Lung (tissue), 12 donors: ENCODE results near the gene FAM118A. TPM values are rescaled to one million over a fixed set of nuclear protein-coding genes. Genes with fewer than 3 reads are reported as not detected.

Source experiments
- ATAC-seq: fragments of 200-7000 bp; cut with Tn5 transposase; one replicate; pipeline ENCODE4 v1.9.1; 2020; ENCODE audit warnings: moderate number of reproducible peaks; ENCODE audit not compliant: insufficient read depth, low FRiP score
- DNase-seq, 3 donors: peaks; one replicate each; pipeline ENCODE4 v3.0.0-alpha.2; 2013 to 2017
- H3K27ac ChIP-seq, 2 donors: one replicate each; pipeline ENCODE4 v1.5.1; 2013; ENCODE audit warnings: mild to moderate bottlenecking in 2 of 2, moderate library complexity in 2 of 2, control low read depth in 1 of 2, inconsistent platforms in 1 of 2, low read depth in 1 of 2, low read length in 1 of 2
- H3K27me3 ChIP-seq, 3 donors: one replicate each; pipeline ENCODE4 v1.5.1; 2013; ENCODE audit warnings: low read length in 2 of 3; ENCODE audit not compliant: control insufficient read depth in 3 of 3, insufficient read depth in 3 of 3
- H3K36me3 ChIP-seq, 4 donors: one replicate each; pipeline ENCODE4 v1.5.1; 2013; ENCODE audit warnings: low read length in 4 of 4, mild to moderate bottlenecking in 1 of 4, moderate library complexity in 1 of 4; ENCODE audit not compliant: control insufficient read depth in 4 of 4, insufficient read depth in 4 of 4
- H3K4me1 ChIP-seq, 5 donors: one replicate each; pipeline ENCODE4 v1.5.1; 2013; ENCODE audit warnings: low read length in 5 of 5, mild to moderate bottlenecking in 2 of 5, moderate library complexity in 1 of 5; ENCODE audit not compliant: control insufficient read depth in 5 of 5, insufficient read depth in 5 of 5
- H3K4me3 ChIP-seq: one replicate; pipeline ENCODE4 v1.5.1; 2013; ENCODE audit warnings: mild to moderate bottlenecking, control low read depth, moderate library complexity
- H3K9ac ChIP-seq, 2 donors: one replicate each; pipeline ENCODE4 v1.5.1; 2013; ENCODE audit warnings: low read length in 2 of 2, control low read depth in 1 of 2; ENCODE audit not compliant: insufficient read depth in 1 of 2
- H3K9me3 ChIP-seq, 4 donors: one replicate each; pipeline ENCODE4 v1.5.1; 2013; ENCODE audit warnings: low read length in 3 of 4, mild to moderate bottlenecking in 1 of 4, moderate library complexity in 1 of 4; ENCODE audit not compliant: control insufficient read depth in 4 of 4, insufficient read depth in 3 of 4
- WGBS, 2 donors: extraction: QIAGEN DNeasy Blood & Tissue Kit; methylation state at CpG; one replicate each; pipeline ENCODE4 v1.1.7; 2013; 5-methylcytosine and 5-hydroxymethylcytosine counted together
- polyA plus RNA-seq, 2 donors: library from polyadenylated mRNA; stranded (reverse); fragments of 200-250 nt; gene quantifications; one replicate each; pipeline ENCODE4 v1.2.1, GENCODE V29; 2013
- total RNA-seq, 2 donors: library from RNA; depleted of rRNA in 1 of 2; stranded (reverse); fragments of >200 nt in 1 of 2; gene quantifications; one replicate each; pipeline ENCODE4 v1.2.1, GENCODE V29; 2014 to 2021
- TF ChIP-seq, protein P1 (sequence below): IDR thresholded peaks from 2 replicates; pipeline ENCODE4 v1.5.1; 2012; ENCODE audit warnings: mild to moderate bottlenecking; ENCODE audit errors: control extremely low read depth, extremely low read depth
- donor health status: control.
- donor health status: control.
- donor health status: Bipolar disorder and iron deficiency.
- donor health status: healthy.
- donor health status: DM: yes; HTN: yes; CAD: no.

The FAM118A gene
- total and polyA plus RNA-seq, 4 donors: 12.0 to 71.8 (median 28.4) TPM

DNA sequence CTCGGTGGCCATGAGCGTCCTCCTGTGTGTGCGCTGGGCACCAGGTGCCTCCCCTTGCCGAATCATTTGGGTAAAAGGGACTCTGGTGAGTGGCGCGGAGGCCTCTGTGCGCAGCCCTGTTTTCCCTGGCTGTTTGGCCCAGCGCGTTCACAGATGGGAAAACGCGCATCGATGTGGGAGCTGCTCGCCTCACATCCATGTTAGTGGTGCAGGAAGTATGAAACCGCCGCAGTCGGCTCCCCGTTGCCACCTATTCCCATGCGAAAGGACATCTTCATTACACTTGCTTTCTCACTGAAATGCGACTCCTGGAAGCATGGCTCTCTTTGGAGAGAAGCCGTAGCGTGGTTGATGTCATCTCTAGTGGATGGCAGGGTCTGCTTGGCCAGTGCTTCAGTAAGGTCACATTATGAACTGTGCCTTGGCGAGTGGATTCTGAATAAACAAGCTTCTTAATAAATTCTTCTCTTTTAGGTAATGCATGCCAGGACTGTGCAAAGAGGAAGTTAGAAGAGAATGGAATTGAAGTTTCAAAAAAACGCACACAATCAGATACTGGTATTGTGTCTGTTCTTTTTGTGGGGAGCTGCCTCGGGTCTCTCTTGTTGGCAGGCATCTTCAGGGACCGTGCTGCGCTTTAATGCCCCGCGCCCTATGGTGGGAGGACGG, 26.3 kb downstream of the FAM118A start:
- Histone ChIP-seq H3K27me3 (no peaks in the 10 kb centered on the region), H3K36me3 (peaks cover 2 to 48% (median 33%) of the 10 kb centered on the region in 4 donors), H3K9ac (no peak overlapping the region), H3K4me3 (no peak overlapping the region), H3K4me1 (peaks cover 0 to 19% (median 7%) of the 10 kb centered on the region in 5 donors), H3K27ac (peak overlapping the region in 1 of 2 donors; percentile 3), H3K9me3 (no peaks in the 10 kb centered on the region)
- peak in 1 of 3 donors; percentile 6 for DNase-seq
- TF ChIP-seq, protein P1, sequence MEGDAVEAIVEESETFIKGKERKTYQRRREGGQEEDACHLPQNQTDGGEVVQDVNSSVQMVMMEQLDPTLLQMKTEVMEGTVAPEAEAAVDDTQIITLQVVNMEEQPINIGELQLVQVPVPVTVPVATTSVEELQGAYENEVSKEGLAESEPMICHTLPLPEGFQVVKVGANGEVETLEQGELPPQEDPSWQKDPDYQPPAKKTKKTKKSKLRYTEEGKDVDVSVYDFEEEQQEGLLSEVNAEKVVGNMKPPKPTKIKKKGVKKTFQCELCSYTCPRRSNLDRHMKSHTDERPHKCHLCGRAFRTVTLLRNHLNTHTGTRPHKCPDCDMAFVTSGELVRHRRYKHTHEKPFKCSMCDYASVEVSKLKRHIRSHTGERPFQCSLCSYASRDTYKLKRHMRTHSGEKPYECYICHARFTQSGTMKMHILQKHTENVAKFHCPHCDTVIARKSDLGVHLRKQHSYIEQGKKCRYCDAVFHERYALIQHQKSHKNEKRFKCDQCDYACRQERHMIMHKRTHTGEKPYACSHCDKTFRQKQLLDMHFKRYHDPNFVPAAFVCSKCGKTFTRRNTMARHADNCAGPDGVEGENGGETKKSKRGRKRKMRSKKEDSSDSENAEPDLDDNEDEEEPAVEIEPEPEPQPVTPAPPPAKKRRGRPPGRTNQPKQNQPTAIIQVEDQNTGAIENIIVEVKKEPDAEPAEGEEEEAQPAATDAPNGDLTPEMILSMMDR: no peak
- no peak for ATAC-seq
- WGBS, 2 donors: 81 to 85% methylated on average over 29 of the region's 29 CpGs

DNA sequence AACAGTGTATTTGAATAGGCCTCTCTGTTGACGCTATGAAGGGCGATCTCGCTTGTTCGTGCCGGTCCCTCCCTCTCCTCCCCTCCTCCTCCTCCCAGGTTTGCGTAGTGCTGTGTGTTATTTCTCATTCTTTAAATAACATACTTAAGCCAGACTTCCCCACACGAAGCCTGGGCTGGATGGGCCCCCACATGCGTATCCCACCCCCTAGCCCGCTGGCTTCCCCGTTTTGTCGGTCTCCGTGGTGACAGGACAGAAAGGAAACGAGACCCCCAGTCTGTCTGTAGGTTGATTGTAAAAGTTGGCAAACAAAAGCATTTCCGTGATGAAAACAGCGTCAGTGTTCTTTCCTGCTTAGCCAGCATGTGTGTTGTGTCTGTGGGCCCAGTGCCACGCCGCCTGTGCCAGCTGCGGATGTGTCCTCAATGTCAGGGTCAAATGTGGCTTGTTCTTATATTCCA, 27.3 kb downstream of the FAM118A start:
- Histone ChIP-seq H3K27me3 (no peaks in the 10 kb centered on the region), H3K4me3 (no peak overlapping the region), H3K9ac (no peak overlapping the region), H3K27ac (peak overlapping the region; percentile 55 to 78), H3K9me3 (no peaks in the 10 kb centered on the region), H3K4me1 (peaks cover 0 to 19% (median 7%) of the 10 kb centered on the region in 5 donors), H3K36me3 (peaks cover 1 to 39% (median 31%) of the 10 kb centered on the region in 4 donors)
- WGBS, 2 donors: 14 to 38% methylated on average over 18 of the region's 18 CpGs
- TF ChIP-seq, protein P1: no peak
- no peak for ATAC-seq
- peak; percentile 87 to 95 (median 95) for DNase-seq

DNA sequence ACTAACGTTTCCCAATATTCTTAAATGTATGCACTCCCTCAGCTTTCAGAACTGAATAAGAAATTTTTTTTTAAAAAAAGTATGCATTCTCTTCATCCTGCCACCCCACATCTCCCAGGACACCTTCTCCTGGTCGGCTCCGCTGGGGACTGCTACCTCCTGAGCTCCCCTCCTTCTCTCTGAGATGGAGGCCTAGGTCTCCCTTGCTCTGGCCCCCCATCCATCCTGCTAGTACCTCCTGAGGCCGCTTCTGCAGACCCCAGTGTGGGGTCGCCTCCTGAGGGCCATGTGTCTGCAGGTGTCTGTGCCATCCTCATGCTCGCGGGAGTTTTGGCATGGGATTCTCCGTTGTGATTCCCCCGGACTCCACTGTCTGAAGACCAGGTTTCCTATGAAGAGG, 27.8 kb downstream of the FAM118A start:
- TF ChIP-seq, protein P1: no peak
- H3K27me3 ChIP-seq: no peaks in the 10 kb centered on the region
- H3K36me3 ChIP-seq: peaks cover 0 to 35% (median 27%) of the 10 kb centered on the region in 4 donors
- peak overlapping the region in 1 of 2 donors; percentile 17 for H3K27ac ChIP-seq
- 77 to 82% methylated on average over 9 of the region's 9 CpGs for WGBS, 2 donors
- no peak overlapping the region for H3K4me3 ChIP-seq
- peaks cover 0 to 19% (median 7%) of the 10 kb centered on the region in 5 donors for H3K4me1 ChIP-seq
- ATAC-seq: no peak
- H3K9me3 ChIP-seq: no peaks in the 10 kb centered on the region
- DNase-seq: no peak
- no peak overlapping the region for H3K9ac ChIP-seq
